ENCODE measurements around the gene TUT7. TPM values are rescaled to one million over a fixed set of nuclear protein-coding genes. Genes with fewer than 3 reads are reported as not detected.

The TUT7 gene
- total RNA-seq (2022; extraction: Qiagen RNA extraction; ENCODE audit: low read depth), result 8.6 to 14.7 TPM (median 11.5 TPM) in 5 replicates

GRCh38 chr9:86354011-86354817 lies at the start of gene TUT7:
TUT7 (minus strand) TSS chr9:86354410; CDS start chr9:86353199, 1,211 bp downstream.

GRCh38 chr9:86282077-86282978 lies 71.9 kb downstream of the TUT7 start, which contains the start of gene ISCA1:
ISCA1 (minus strand) TSS chr9:86282538; CDS start chr9:86282458, 80 bp downstream.

GRCh38 chr9:86259557-86259956 lies 94.7 kb downstream of the TUT7 start, which contains the start of gene C9orf153:
C9orf153 (minus strand) TSS chr9:86259657; CDS start chr9:86229603, 30,054 bp downstream.

Other genes with a start within 250 kb of the TUT7 start
- 0.14 to 0.46 TPM (median 0.35 TPM) in 4 of 5 replicates, not detected in the other for gene C9orf153, start 94.8 kb downstream of the TUT7 start, total RNA-seq (2022; extraction: Qiagen RNA extraction; ENCODE audit: low read depth)
- 36.2 to 53.1 TPM (median 43.1 TPM) in 5 replicates for gene ISCA1, start 71.9 kb downstream of the TUT7 start, total RNA-seq (2022; extraction: Qiagen RNA extraction; ENCODE audit: low read depth)

All from A549 treated with ZK216348 at 1 μM for 4 hours (cell line).